ENCODE measurements around the gene MAP7. TPM values are rescaled to one million over a fixed set of nuclear protein-coding genes. Genes with fewer than 3 reads are reported as not detected.
"Not testable (repeated sequence)": the region's sequence is repeated elsewhere in the genome, so short reads cannot be mapped to it uniquely, and the experiment has no call there.

The MAP7 gene
- polyA plus RNA-seq, 10 donors = 0.30 to 2.7 (median 0.43) TPM

GRCh38 chr6:136469154-136469553 lies 81.1 kb downstream of the MAP7 start:
- DNase-seq = no peak

DNA sequence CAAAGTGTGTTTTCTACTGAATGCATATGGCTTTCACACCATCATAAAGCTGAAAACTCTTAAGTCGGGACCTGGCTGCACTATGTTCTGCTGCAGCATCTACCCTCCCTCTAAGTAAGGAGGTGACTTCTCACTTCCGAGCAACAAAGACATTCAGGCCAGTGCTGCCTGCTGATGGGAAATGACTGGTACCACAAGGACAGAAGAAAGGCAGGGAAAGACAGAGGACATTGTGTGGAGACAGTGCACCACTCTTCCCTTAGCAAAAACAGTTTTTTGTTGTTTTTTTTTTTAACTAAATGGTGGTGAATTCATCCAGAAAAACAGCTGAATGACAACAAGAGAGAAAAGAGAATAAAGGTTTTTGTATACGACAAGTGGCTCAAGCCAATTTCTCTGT lies 81.5 kb downstream of the MAP7 start:
- no peak for DNase-seq

DNA sequence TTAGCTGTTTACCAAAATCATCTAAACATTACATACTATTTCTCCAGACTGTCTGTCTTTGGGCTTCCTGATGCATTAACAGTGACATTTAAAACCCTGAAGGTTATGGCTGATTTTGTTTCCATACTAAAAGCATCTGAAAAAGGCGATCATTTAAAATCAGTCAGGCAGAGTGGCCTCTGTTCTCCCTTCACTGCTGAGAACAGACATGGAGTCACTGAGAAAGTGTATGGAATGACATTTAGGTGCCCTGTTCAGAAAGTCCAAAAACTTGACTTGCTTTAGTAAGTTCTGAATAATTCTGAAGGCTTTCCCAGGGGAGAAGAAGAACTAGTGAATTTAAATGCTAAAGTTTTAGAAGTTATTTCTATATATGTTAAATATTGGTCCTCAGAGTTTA lies 83.0 kb downstream of the MAP7 start:
- no peak for DNase-seq

DNA sequence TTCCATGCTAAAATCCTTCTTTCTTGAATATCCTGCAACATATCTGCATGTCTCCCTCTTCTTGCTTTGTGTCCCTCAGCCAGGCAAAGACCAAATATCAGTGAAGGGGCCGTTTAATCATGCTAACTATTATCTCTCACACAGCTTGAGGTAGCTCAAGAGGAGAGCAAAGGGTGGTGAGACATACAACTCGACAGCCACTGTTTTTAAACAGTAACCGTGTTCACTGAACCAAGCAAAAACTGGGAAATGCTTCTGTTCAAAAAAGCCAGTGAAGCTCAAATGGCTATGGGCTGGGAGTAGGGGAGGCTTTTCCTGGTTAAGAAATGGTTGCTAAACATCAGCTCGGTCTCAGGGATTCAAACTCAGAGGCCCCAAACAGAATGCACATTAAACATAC lies 83.4 kb downstream of the MAP7 start:
- DNase-seq = no peak

GRCh38 chr6:136465766-136466303 lies 84.4 kb downstream of the MAP7 start:
- no peak for DNase-seq

DNA sequence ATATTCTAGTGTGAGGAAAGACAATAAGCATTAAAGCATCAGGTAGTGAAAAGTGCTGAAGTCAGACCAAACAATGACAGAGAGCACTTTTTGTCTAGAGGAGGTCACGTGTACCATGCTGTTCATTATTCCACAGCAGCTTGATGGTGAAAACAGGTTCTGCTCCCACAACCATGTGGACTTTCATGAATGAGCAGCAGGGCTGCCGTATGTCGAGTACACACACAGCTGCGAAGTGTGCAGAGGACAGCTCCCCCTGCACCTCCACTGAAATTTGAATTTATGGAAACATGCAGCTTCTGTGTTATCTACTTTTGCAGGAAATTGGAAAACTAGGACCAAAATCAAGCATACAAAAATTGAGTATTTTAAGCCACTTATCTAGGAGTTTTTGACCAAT lies 85.3 kb downstream of the MAP7 start:
- no peak for DNase-seq

DNA sequence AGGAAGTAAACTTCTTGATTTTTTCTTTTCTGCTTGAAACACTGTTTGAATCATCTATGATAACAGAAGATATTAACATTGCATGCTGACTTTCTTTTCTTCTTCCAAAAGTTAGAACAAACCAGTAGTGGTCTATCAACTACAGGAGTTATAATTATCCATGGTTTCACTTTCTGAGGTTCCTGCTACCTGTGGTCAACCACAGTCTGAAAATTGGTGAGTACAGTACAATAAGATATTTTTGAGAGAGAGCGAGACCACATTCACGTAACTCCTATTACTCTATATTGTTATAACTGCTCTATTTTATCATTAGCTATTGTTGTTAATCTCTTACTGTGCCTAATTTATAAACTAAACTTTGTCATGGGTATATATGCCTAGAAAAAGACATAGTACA lies 86.1 kb downstream of the MAP7 start:
- no peak for DNase-seq

- DNase-seq = no peak
Observed at GRCh38 chr6:136463743-136464142, 86.5 kb downstream of the MAP7 start.

DNA sequence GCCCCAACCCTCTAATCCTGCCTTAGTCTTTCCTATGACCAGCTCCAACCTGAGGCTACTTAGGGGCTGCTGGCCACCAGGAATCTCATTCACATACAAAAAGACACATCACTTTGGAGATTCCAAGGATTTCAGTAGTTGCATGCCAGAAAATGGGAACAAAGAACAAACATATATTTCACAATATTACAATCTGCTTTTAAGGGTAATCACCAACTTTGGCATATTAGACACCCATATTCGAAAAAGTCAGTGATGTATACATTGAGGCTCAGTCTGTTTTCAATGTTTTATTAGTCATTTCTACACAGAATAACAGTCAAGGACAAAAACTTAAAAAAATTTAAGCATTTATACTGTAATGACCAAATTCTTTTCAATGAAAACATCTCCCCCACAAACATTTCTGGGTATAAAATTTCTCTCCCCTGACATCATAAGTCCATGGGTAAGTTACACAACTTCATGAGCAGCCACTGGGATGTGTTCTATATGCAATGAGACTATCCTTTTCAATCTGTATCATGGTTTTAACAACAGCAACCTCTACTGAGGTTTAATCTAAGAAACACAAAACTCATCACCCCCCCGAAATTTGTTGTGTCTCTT lies 103.5 kb downstream of the MAP7 start:
- DNase-seq = peak in 2 of 3 donors; percentile 9 to 13

DNA sequence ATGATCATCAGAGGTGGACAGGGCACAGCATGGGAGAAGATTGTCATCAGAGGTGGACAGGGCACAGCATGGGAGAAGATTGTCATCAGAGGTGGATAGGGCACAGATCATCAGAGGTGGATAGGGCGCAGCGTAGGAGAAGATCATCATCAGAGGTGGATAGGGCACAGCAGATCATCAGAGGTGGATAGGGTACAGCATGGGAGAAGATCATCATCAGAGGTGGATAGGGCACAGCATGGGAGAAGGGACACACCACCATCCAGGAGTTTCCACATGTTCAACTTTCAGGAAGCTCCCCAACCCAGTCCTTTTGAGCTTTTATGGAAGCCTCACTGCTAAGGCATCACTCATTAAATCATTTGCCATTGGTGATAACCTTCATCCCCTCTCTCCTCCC lies 104.1 kb downstream of the MAP7 start:
- DNase-seq = no peak

GRCh38 chr6:136445063-136445462 lies 105.2 kb downstream of the MAP7 start:
- DNase-seq = no peak

GRCh38 chr6:136440203-136440602 lies 110.0 kb downstream of the MAP7 start:
- no peak for DNase-seq

DNA sequence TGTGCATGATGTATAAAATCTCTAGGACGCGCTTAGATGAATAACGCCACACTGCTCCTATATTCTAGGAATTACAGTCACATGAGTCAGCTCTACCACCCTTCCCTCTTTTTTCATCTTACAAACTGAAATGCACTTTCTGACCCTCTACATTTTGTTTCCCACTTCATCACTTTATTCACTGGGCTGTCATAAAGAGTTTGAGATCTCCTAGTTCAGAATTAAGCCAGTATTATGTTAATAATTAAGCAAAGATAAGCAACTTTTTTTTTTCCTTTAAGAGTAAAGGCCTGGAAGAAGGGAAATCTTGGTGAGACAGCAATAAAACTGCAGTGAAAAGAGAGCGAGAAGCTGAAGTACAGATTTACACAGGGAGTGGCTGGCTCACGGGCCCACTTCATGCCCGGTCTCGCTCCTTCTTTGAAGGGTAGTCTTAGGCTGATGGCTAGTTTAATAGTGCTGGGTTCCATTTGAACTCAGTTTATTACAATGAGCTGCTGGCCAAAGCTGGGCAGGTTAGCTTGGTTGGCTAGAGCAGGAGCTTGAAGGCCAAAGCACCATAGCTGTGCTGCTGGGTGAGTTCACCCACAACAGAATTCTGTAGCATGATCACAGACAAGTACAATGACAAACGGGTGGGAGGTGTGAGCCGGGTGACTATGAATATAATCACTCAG lies 110.6 kb downstream of the MAP7 start:
- no peak for DNase-seq

DNA sequence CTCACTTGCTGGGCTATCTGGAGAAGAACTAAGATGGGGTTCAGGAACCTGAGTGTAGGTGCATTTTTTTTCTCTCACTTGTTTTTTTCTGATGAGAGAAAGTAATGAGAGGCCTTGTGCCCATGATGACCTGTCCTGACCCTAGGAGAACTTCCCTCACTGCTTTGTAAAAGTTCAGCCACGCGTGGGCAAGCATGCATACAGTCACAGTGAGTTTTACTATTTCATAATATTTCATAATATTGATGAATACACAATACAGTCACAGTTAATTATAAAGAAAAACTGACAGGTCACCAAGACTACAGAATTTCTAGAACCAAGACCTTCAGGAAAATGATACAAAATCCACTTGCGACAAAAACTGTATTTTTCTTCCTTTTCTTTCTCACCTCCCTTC lies 111.8 kb downstream of the MAP7 start:
- no peak for DNase-seq

GRCh38 chr6:136437246-136437645 lies 113.0 kb downstream of the MAP7 start:
- no peak for DNase-seq

DNA sequence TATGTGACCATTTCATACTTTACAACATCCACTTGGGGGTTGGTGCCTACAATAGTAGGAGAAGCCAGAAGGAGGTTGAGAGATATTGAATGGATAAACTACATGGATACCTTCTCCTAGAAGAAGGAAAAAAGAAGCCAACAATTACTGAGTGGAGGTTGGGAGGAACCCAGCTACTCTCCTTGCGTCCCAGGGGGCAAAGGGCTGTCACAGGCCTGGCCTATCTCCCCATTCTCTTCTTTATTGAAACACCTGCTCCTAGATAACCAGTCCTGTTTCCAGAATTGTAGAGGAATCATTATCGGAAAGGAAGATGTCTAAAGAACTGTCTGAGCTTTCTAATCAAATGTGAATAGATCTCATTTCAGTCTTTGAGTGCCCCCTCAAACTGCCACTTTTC lies 115.1 kb downstream of the MAP7 start:
- DNase-seq = no peak

DNA sequence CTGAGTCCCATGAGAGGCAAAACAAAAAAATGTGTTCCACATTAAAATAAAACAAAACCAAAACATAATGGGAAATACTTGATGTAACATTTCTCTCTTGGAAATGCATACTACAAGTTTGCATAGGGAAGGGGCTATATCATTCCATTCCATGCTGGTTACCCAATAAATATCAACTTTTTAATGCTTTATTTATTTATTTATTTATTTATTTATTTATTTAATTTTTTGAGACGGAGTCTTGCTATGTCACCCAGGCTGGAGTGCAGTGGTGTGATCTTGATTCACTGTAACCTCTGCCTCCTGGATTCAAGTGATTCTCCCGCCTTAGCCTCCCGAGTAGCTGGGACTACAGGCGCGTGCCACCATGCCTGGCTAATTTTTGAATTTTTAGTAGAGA lies 118.9 kb downstream of the MAP7 start:
- not testable (repeated sequence) for DNase-seq

- DNase-seq = no peak
Observed at GRCh38 chr6:136429264-136430065, 120.8 kb downstream of the MAP7 start.

DNA sequence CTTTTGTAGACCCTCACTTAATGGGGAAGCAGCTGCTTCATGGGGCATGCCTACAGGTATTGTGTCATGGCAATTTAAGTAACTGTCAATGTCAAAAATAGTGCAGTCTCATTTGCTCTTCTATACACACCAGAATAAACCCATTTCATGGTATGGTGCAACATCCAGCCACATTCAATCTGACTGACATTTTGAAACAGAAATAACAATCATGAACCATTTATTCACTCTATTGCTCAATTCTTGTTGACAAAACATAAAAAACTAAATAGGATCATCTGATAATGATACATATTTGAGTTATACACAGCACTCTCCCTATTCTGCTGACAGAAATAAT lies 122.9 kb downstream of the MAP7 start:
- no peak for DNase-seq

DNA sequence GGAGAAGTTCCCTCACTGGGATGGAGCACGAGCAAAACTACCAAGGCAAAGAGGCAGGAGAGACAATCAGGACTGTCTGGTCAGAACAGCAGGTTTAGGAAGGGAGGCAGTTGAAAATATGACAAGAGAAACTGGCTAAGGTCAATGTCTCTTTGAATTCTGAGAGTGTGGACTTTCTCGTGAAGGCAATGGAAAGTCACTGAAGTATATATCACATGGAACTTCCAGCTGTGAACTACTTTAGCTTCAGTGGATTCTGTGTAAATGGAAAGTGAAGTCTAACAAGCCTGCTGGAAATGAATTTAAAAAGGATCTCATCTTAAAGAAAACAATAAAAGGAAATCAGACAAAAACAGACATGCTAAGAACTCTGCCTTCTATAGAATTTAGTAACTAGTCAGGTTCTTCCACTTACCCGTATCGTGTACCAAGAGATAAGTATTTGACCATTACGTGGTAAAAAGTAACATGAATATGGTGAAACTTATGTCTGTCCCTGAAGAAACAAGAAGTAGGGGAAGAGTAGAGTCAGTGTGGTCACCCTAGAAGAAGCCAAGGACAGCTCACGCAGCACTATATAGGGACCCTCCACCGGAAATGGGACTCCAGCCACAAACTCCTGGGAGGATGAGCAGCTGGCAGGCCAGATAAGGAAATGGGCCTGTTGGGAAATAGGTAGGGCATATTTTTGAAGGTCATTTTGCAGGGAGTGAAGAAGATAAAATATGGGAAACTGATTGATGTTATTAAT lies 123.4 kb downstream of the MAP7 start:
- DNase-seq = no peak

DNA sequence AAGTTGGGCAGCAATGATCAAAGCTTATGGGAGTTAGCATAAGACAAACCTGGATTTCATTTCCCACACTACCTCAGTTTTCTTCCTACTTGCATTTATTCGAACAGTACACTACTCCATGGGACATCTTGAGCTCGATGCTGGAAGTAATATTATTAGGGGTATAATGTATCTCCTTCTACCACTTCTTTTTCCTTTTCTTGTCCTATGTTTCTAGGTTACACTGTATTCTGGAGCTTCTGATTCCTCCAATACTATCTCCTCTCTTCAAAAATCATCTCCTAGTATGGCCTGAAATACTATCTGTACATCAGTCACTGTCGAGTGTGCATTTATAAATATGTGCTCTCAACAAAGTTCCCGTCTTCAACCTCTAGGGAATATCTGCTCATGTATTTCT lies 124.4 kb downstream of the MAP7 start:
- no peak for DNase-seq

GRCh38 chr6:136424901-136425300 lies 125.3 kb downstream of the MAP7 start:
- DNase-seq = no peak
